Measurements from ENCODE around the gene AHI1.
"Not testable (repeated sequence)": the region's sequence is repeated elsewhere in the genome, so short reads cannot be mapped to it uniquely, and the experiment has no call there.

Gene AHI1

GRCh38 chr6:135268740-135269139, 228.8 kb downstream of the AHI1 start:
- no peak for DNase-seq

- DNase-seq = no peak
Measured at GRCh38 chr6:135268263-135268662, 229.3 kb downstream of the AHI1 start.

GRCh38 chr6:135267085-135267484, 230.5 kb downstream of the AHI1 start:
- no peak for DNase-seq

GRCh38 chr6:135266675-135267074, 230.9 kb downstream of the AHI1 start:
- no peak for DNase-seq

GRCh38 chr6:135265278-135265677, 232.3 kb downstream of the AHI1 start:
- DNase-seq = no peak

- no peak for DNase-seq
Measured at GRCh38 chr6:135261872-135262725, 235.4 kb downstream of the AHI1 start.

GRCh38 chr6:135260612-135261011, 236.9 kb downstream of the AHI1 start:
- no peak for DNase-seq

GRCh38 chr6:135258970-135259369, 238.6 kb downstream of the AHI1 start:
- DNase-seq = no peak

GRCh38 chr6:135257631-135258405, 239.7 kb downstream of the AHI1 start:
- DNase-seq = no peak

- no peak for DNase-seq
Measured at GRCh38 chr6:135256866-135257265, 240.7 kb downstream of the AHI1 start.

GRCh38 chr6:135254471-135254870, 243.1 kb downstream of the AHI1 start:
- DNase-seq = no peak

- no peak for DNase-seq
Measured at GRCh38 chr6:135251498-135252441, 245.8 kb downstream of the AHI1 start.

- DNase-seq = peak in 1 of 58 donors; percentile 1
Measured at GRCh38 chr6:135250751-135251497, 246.6 kb downstream of the AHI1 start.

GRCh38 chr6:135250234-135250633, 247.3 kb downstream of the AHI1 start:
- DNase-seq = no peak

GRCh38 chr6:135246412-135247012, 251.0 kb downstream of the AHI1 start:
- not testable (repeated sequence) for DNase-seq

GRCh38 chr6:135244805-135245204, 252.7 kb downstream of the AHI1 start:
- DNase-seq = no peak

- DNase-seq = no peak
Measured at GRCh38 chr6:135243871-135244796, 253.4 kb downstream of the AHI1 start.

- DNase-seq = no peak
Measured at GRCh38 chr6:135240711-135241110, 256.8 kb downstream of the AHI1 start.

GRCh38 chr6:135236732-135237131, 260.8 kb downstream of the AHI1 start:
- no peak for DNase-seq
